NB4 (cell line): ENCODE results near the gene BARHL1.

ENCODE experiments used
- DNase-seq: peaks from one replicate; pipeline ENCODE4 v3.0.0; 2010; ENCODE audit warnings: low read depth
- H3K4me3 ChIP-seq: one replicate; pipeline ENCODE4 v1.5.1; 2011; ENCODE audit warnings: mild to moderate bottlenecking, low read depth, low read length, moderate library complexity
- MYC ChIP-seq: IDR thresholded peaks from 2 replicates; pipeline ENCODE4 v1.6.1; 2011; ENCODE audit warnings: low read depth, low read length
- POLR2A ChIP-seq: IDR thresholded peaks from 2 replicates; pipeline ENCODE4 v1.6.1; 2011; ENCODE audit warnings: mild to moderate bottlenecking; ENCODE audit not compliant: insufficient read length; ENCODE audit errors: extremely low read depth
- TF ChIP-seq, protein P1 (sequence below): IDR thresholded peaks from one replicate; pipeline ENCODE4 v1.5.1; 2012; ENCODE audit warnings: low read depth, low read length
- TF ChIP-seq, protein P2 (sequence below): IDR thresholded peaks from 2 replicates; pipeline ENCODE4 v1.6.1; 2011; ENCODE audit warnings: low read depth, low read length

Gene BARHL1

DNA sequence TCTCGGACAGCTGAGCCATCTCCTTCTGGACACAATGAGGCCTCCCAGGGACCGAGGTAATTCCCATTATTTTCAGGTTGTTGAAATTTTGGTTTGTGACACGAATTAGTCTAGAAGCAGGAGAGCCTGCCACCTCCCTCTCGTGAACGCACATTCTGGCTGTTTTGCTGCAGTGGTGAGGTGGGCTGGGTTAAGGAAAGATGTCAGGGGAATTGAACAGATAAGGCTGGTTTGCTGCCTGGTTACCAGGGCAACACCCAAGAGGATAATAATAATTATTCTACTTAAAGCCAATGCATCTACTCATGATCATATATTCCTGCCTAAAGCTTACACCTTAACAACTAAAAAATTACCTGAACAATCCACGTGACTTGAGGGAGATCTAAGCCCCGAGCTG, 49.3 kb downstream of the BARHL1 start:
- DNase-seq: no peak
- no peak overlapping the region for H3K4me3 ChIP-seq
- TF ChIP-seq, protein P1, sequence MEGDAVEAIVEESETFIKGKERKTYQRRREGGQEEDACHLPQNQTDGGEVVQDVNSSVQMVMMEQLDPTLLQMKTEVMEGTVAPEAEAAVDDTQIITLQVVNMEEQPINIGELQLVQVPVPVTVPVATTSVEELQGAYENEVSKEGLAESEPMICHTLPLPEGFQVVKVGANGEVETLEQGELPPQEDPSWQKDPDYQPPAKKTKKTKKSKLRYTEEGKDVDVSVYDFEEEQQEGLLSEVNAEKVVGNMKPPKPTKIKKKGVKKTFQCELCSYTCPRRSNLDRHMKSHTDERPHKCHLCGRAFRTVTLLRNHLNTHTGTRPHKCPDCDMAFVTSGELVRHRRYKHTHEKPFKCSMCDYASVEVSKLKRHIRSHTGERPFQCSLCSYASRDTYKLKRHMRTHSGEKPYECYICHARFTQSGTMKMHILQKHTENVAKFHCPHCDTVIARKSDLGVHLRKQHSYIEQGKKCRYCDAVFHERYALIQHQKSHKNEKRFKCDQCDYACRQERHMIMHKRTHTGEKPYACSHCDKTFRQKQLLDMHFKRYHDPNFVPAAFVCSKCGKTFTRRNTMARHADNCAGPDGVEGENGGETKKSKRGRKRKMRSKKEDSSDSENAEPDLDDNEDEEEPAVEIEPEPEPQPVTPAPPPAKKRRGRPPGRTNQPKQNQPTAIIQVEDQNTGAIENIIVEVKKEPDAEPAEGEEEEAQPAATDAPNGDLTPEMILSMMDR: no peak
- TF ChIP-seq MYC: no peak
- no peak for TF ChIP-seq POLR2A
- TF ChIP-seq, protein P2, sequence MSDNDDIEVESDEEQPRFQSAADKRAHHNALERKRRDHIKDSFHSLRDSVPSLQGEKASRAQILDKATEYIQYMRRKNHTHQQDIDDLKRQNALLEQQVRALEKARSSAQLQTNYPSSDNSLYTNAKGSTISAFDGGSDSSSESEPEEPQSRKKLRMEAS: no peak

DNA sequence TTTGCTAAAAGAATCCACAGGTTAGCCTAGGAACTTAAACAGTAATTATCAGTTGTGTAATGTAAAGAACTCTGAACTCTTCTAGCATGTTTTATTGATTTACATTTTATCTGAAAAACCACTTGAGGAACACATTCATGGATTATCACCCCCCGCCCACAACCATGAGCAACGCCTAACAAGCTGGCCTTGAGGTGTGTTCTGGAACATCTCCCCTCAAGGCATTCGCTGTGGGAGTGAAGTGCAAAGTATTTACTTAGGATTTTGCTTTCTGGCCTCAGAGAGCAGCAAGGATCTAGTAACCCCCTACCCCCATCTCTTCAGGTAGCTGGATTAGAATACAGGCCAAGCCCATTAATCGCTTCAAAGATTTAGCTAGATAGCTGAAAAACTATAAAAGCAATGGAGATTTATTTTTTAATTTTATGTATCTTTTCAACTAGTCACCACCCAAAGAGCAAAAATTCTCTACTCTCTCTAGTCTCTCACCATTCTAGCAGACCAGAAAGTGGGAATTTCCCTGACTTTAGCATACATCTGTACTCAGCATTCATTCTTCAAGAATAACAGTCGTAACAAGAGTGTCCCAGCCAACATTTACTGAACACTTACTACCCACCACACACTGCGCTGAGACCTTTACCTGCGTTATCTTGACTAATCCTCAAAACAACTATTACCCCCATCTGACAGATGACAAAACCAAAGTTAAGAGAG, 50.2 kb downstream of the BARHL1 start:
- TF ChIP-seq MYC: no peak
- TF ChIP-seq POLR2A: no peak
- TF ChIP-seq, protein P1: no peak
- TF ChIP-seq, protein P2: no peak
- DNase-seq: no peak
- no peak overlapping the region for H3K4me3 ChIP-seq

DNA sequence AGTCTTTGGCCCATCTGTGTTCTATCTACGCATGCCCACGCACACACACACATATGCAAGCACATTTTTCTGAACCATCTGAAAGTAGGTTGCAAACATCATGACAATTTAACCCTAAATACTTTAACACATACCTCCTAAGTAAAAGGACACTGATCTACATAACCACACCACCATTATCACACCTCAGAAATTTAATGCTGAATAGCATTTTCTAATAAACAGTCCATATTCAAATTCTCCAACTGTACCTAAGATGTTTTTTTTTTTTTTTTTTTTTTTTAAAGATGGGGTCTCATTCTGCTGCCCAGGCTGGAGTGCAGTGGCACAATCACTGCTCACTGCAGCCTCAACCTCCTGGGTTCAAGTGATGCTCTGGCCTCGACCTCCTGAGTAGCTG, 51.9 kb downstream of the BARHL1 start:
- no peak for DNase-seq
- no peak overlapping the region for H3K4me3 ChIP-seq
- TF ChIP-seq POLR2A (no peak), MYC (no peak)
- TF ChIP-seq, protein P2: no peak
- TF ChIP-seq, protein P1: no peak

DNA sequence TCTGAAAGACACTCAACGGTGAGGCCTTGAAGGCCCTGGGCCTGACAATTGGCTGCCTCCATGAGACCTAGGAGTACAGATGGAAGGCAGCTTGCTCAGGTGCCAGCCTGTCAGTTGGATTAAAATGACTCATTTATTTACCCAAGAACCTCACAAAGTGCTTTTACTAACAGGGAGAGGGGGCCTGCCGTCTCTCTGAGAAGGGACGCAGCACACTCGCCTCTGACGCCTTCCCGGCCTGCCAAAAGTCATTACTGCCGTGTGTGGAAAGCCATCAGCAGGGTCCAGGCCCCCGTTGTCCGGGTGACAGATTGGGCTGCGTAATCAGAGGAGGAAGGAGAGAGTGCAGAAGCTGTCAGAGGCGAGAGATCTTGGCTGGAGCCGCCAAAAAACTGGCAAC, 54.9 kb downstream of the BARHL1 start:
- TF ChIP-seq MYC (no peak), POLR2A (no peak)
- TF ChIP-seq, protein P1: no peak
- TF ChIP-seq, protein P2: no peak
- no peak for DNase-seq
- H3K4me3 ChIP-seq: no peak overlapping the region

DNA sequence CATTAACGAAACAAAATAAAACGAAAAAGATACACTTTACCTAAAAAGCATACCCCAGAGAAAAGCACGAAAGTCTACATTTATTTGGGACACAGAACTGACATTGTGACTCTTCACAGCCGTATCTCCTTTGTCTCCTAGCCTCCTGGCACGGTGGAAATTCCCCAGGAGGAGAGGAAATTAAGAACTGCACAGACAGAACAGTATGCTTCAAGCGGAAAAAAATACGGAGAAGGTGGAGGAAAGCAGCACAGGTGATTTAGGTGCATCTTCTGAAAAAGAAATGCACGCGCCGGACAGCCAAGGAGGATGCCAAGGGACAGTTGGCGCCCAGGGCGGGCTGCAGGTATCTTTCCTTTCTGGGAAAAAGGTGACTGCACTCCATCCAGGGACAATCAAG, 55.4 kb downstream of the BARHL1 start:
- TF ChIP-seq, protein P1: no peak
- no peak overlapping the region for H3K4me3 ChIP-seq

DNA sequence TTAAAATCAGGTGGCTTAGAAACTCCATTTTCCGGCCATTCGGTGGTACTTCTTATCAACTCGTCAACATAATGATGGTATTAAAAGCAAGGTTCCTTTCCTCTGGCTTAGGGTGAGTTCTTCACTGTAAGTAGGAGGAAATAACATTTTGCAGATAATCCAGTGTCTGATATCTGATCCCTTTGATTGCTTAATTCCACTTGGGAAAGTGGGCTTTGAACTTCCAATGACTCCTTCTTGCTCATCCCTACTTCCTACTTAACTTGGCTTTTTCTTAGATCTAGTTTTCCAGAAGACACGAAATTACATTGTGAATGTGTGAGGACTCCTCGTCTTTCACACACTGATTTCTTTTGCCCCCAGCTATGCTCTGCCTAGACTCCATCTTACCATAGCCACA, 55.8 kb downstream of the BARHL1 start:
- DNase-seq: no peak
- TF ChIP-seq POLR2A: no peak
- no peak for TF ChIP-seq MYC
- TF ChIP-seq, protein P2: no peak
- TF ChIP-seq, protein P1: no peak
- no peak overlapping the region for H3K4me3 ChIP-seq

More for the DNA sequence above, 55.4 kb downstream of the BARHL1 start:
- DNase-seq: no peak
